Hepatocyte (in vitro differentiated cells): ENCODE data around the gene LRP1B. TPM values are rescaled to one million over a fixed set of nuclear protein-coding genes. Genes with fewer than 3 reads are reported as not detected.

Experiments used
- DNase-seq: peaks from one replicate; pipeline ENCODE4 v3.0.0-alpha.2; 2016; ENCODE audit warnings: low spot score
- H2AFZ ChIP-seq: fragments of 200-600 bp; sonication (generic); 2 replicates; pipeline ENCODE4 v1.6.0; 2016; ENCODE audit warnings: antibody characterized with exemption, mild to moderate bottlenecking
- H3K27ac ChIP-seq: fragments of 200-600 bp; sonication (generic); 2 replicates; pipeline ENCODE4 v1.5.1; 2016; ENCODE audit warnings: mild to moderate bottlenecking
- H3K27me3 ChIP-seq: fragments of 200-600 bp; sonication (generic); 2 replicates; pipeline ENCODE4 v1.6.1; 2016
- H3K36me3 ChIP-seq: fragments of 200-600 bp; sonication (generic); replicated peaks from 2 replicates; pipeline ENCODE4 v1.5.1; 2016; ENCODE audit warnings: low read depth; ENCODE audit not compliant: insufficient read depth
- H3K4me1 ChIP-seq: fragments of 200-600 bp; sonication (generic); 2 replicates; pipeline ENCODE4 v1.5.1; 2016; ENCODE audit warnings: mild to moderate bottlenecking, moderate library complexity; ENCODE audit not compliant: insufficient read depth
- H3K4me2 ChIP-seq: fragments of 200-600 bp; sonication (generic); 2 replicates; pipeline ENCODE4 v1.6.0; 2016
- H3K4me3 ChIP-seq: fragments of 200-600 bp; sonication (generic); 2 replicates; pipeline ENCODE4 v1.5.1; 2016; ENCODE audit warnings: mild to moderate bottlenecking
- H3K79me2 ChIP-seq: fragments of 200-600 bp; sonication (generic); 2 replicates; pipeline ENCODE4 v1.6.0; 2017; ENCODE audit warnings: mild to moderate bottlenecking
- H3K9me2 ChIP-seq: fragments of 200-600 bp; sonication (generic); replicated peaks from 2 replicates; pipeline ENCODE4 v1.6.0; 2017; ENCODE audit warnings: mild to moderate bottlenecking; ENCODE audit not compliant: insufficient read depth
- H3K9me3 ChIP-seq: fragments of 200-600 bp; sonication (generic); 2 replicates; pipeline ENCODE4 v1.5.1; 2016; ENCODE audit warnings: low read depth, mild to moderate bottlenecking
- H4K20me1 ChIP-seq: fragments of 200-600 bp; sonication (generic); 2 replicates; pipeline ENCODE4 v1.6.0; 2016; ENCODE audit warnings: mild to moderate bottlenecking; ENCODE audit not compliant: insufficient read depth, poor library complexity, severe bottlenecking
- CTCF ChIP-seq: fragments of 200-600 bp; sonication (generic); IDR thresholded peaks from 2 replicates; pipeline ENCODE4 v1.5.1; 2016; ENCODE audit warnings: antibody characterized with exemption, mild to moderate bottlenecking; ENCODE audit not compliant: poor library complexity
- EZH2 ChIP-seq: fragments of 200-600 bp; sonication (generic); IDR thresholded peaks from 2 replicates; pipeline ENCODE4 v1.6.1; 2016; ENCODE audit warnings: antibody characterized with exemption, mild to moderate bottlenecking, borderline replicate concordance
- EZH2phosphoT487 ChIP-seq: fragments of 200-600 bp; sonication (generic); IDR thresholded peaks from one replicate; pipeline ENCODE4 v1.6.1; 2018; ENCODE audit warnings: antibody characterized with exemption, mild to moderate bottlenecking, low read depth, moderate library complexity; ENCODE audit not compliant: unreplicated experiment, severe bottlenecking
- WGBS: methylation state at CpG from one replicate; pipeline ENCODE4 v1.1.6; 2016; ENCODE audit warnings: low lambda C conversion rate; ENCODE audit errors: missing lambda C conversion rate; 5-methylcytosine and 5-hydroxymethylcytosine counted together
- polyA plus RNA-seq: library from polyadenylated mRNA; unstranded; fragments of >200 nt; fragmentation: Nextera tagmentation; extraction: Ambion mirVana; gene quantifications from 2 replicates; pipeline ENCODE4 v1.2.1, GENCODE V29; 2016
- total RNA-seq: library from RNA; depleted of rRNA; stranded (reverse); fragments of >200 nt; gene quantifications from 2 replicates; pipeline ENCODE4 v1.2.3, GENCODE V29; 2014

The LRP1B gene
- total and polyA plus RNA-seq, 2 experiments from 2014 or later: 0.65 to 2.0 TPM

GRCh38 chr2:141698500-141698899, 432.3 kb downstream of the LRP1B start:
- TF ChIP-seq EZH2: no peak
- no peak for TF ChIP-seq EZH2phosphoT487
- no peak for TF ChIP-seq CTCF
- Histone ChIP-seq H3K27me3 (no peaks in the 10 kb centered on the region), H4K20me1 (no peaks in the 10 kb centered on the region), H3K4me3 (no peak overlapping the region), H3K4me2 (no peak overlapping the region), H3K9me2 (no peaks in the 10 kb centered on the region), H3K27ac (no peak overlapping the region), H3K4me1 (no peaks in the 10 kb centered on the region), H3K9me3 (no peaks in the 10 kb centered on the region), H3K79me2 (no peaks in the 10 kb centered on the region), H3K36me3 (no peaks in the 10 kb centered on the region), H2AFZ (no peak overlapping the region)
- DNase-seq: no peak
- WGBS: 81% methylated on average over 2 of the region's 2 CpGs

GRCh38 chr2:141697035-141697434, 433.8 kb downstream of the LRP1B start:
- no peaks in the 10 kb centered on the region for H3K79me2 ChIP-seq
- H2AFZ ChIP-seq: no peak overlapping the region
- no peaks in the 10 kb centered on the region for H3K9me3 ChIP-seq
- 96% methylated on average over 3 of the region's 3 CpGs for WGBS
- H3K27ac ChIP-seq: no peak overlapping the region
- H3K4me3 ChIP-seq: no peak overlapping the region
- H4K20me1 ChIP-seq: no peaks in the 10 kb centered on the region
- no peaks in the 10 kb centered on the region for H3K4me1 ChIP-seq
- no peaks in the 10 kb centered on the region for H3K36me3 ChIP-seq
- DNase-seq: no peak
- no peaks in the 10 kb centered on the region for H3K27me3 ChIP-seq
- H3K9me2 ChIP-seq: no peaks in the 10 kb centered on the region
- TF ChIP-seq EZH2 (no peak), CTCF (no peak), EZH2phosphoT487 (no peak)
- no peak overlapping the region for H3K4me2 ChIP-seq

- no peaks in the 10 kb centered on the region for H3K9me3 ChIP-seq
- no peak overlapping the region for H3K4me3 ChIP-seq
- H4K20me1 ChIP-seq: no peaks in the 10 kb centered on the region
- H3K4me2 ChIP-seq: no peak overlapping the region
- H3K27me3 ChIP-seq: no peaks in the 10 kb centered on the region
- DNase-seq: no peak
- H3K36me3 ChIP-seq: no peaks in the 10 kb centered on the region
- H3K79me2 ChIP-seq: no peaks in the 10 kb centered on the region
- H3K9me2 ChIP-seq: no peaks in the 10 kb centered on the region
- H3K4me1 ChIP-seq: no peaks in the 10 kb centered on the region
- H2AFZ ChIP-seq: no peak overlapping the region
- H3K27ac ChIP-seq: no peak overlapping the region
- WGBS: 96% methylated on average over 2 of the region's 2 CpGs
- TF ChIP-seq EZH2phosphoT487 (no peak), CTCF (no peak), EZH2 (no peak)
These were observed 436.6 kb downstream of the LRP1B start for GRCh38 chr2:141694180-141694579.

- no peak for DNase-seq
- Histone ChIP-seq H3K79me2 (no peaks in the 10 kb centered on the region), H3K27me3 (no peaks in the 10 kb centered on the region), H3K4me1 (no peaks in the 10 kb centered on the region), H3K4me3 (no peak overlapping the region), H4K20me1 (no peaks in the 10 kb centered on the region), H3K9me3 (no peaks in the 10 kb centered on the region), H3K27ac (no peak overlapping the region), H3K4me2 (no peak overlapping the region), H3K9me2 (no peaks in the 10 kb centered on the region), H3K36me3 (no peaks in the 10 kb centered on the region), H2AFZ (no peak overlapping the region)
- TF ChIP-seq CTCF (no peak), EZH2 (no peak), EZH2phosphoT487 (no peak)
- WGBS: 92% methylated on average over 2 of the region's 2 CpGs
These were observed 438.0 kb downstream of the LRP1B start for GRCh38 chr2:141692829-141693228.
